ENCODE data around the gene CSF1. TPM values are rescaled to one million over a fixed set of nuclear protein-coding genes. Genes with fewer than 3 reads are reported as not detected.
A peak's percentile ranks its signal among the peaks of the same experiment; 100 is the strongest.

The CSF1 gene
- total and polyA plus RNA-seq, 12 donors = 6.3 to 26.2 (median 13.0) TPM

DNA sequence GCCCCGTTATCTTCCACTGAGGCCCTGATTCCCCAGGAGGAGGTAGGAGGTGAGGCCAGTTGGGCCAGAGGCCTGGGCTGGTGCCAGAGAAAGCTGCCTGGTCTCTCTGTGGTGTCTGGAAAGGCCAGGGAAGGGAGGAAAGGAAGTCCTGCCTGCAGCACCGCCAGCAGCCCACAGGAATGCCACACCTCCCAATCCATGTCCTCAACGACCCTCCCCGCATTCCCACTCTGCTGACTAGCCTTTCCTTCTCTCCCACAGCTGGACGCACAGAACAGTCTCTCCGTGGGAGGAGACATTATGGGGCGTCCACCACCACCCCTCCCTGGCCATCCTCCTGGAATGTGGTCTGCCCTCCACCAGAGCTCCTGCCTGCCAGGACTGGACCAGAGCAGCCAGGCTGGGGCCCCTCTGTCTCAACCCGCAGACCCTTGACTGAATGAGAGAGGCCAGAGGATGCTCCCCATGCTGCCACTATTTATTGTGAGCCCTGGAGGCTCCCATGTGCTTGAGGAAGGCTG is 18.0 kb downstream of the CSF1 start:
- no peaks in the 10 kb centered on the region for H3K27me3 ChIP-seq
- H3K36me3 ChIP-seq = peaks cover 6 to 64% (median 41%) of the 10 kb centered on the region in 9 donors
- no peak overlapping the region for H3K4me3 ChIP-seq
- 30 to 41% methylated on average over 8 of the region's 8 CpGs for WGBS, 2 donors
- intact Hi-C loops (cut with DNase I) = loop anchor here in 2 of 10 donors (5.0 to 10.0 kb wide), 2 partner anchors 46 to 54 kb away; partner anchors contain the start of gene AHCYL1 (in 1 of the 2)
- peaks cover 32 to 75% (median 55%) of the 10 kb centered on the region in 9 donors for H3K4me1 ChIP-seq
- H3K27ac ChIP-seq = peak overlapping the region; percentile 68 to 84 (median 82)
- no peaks in the 10 kb centered on the region for H3K9me3 ChIP-seq
- TF ChIP-seq, protein P1, sequence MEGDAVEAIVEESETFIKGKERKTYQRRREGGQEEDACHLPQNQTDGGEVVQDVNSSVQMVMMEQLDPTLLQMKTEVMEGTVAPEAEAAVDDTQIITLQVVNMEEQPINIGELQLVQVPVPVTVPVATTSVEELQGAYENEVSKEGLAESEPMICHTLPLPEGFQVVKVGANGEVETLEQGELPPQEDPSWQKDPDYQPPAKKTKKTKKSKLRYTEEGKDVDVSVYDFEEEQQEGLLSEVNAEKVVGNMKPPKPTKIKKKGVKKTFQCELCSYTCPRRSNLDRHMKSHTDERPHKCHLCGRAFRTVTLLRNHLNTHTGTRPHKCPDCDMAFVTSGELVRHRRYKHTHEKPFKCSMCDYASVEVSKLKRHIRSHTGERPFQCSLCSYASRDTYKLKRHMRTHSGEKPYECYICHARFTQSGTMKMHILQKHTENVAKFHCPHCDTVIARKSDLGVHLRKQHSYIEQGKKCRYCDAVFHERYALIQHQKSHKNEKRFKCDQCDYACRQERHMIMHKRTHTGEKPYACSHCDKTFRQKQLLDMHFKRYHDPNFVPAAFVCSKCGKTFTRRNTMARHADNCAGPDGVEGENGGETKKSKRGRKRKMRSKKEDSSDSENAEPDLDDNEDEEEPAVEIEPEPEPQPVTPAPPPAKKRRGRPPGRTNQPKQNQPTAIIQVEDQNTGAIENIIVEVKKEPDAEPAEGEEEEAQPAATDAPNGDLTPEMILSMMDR (IDR thresholded peaks at IDR 0.05) = no peak
- DNase-seq (peak; percentile 63 to 77), ATAC-seq (peak; percentile 13 to 62 (median 46))

DNA sequence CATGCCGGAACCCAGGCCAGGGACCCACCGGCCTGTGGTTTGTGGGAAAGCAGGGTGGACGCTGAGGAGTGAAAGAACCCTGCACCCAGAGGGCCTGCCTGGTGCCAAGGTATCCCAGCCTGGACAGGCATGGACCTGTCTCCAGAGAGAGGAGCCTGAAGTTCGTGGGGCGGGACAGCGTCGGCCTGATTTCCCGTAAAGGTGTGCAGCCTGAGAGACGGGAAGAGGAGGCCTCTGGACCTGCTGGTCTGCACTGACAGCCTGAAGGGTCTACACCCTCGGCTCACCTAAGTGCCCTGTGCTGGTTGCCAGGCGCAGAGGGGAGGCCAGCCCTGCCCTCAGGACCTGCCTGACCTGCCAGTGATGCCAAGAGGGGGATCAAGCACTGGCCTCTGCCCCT is 18.5 kb downstream of the CSF1 start:
- WGBS, 2 donors = 86 to 90% methylated on average over 11 of the region's 11 CpGs
- no peak for ATAC-seq
- peak overlapping the region; percentile 68 to 84 (median 82) for H3K27ac ChIP-seq
- no peak for DNase-seq
- no peaks in the 10 kb centered on the region for H3K9me3 ChIP-seq
- TF ChIP-seq, protein P1 (IDR thresholded peaks at IDR 0.05) = no peak
- intact Hi-C loops (cut with DNase I) = loop anchor here in 2 of 10 donors (5.0 to 10.0 kb wide), 2 partner anchors 46 to 53 kb away; partner anchors contain the start of gene AHCYL1 (in 1 of the 2)
- no peak overlapping the region for H3K4me3 ChIP-seq
- no peaks in the 10 kb centered on the region for H3K27me3 ChIP-seq
- peaks cover 32 to 78% (median 60%) of the 10 kb centered on the region in 9 donors for H3K4me1 ChIP-seq
- peaks cover 5 to 59% (median 36%) of the 10 kb centered on the region in 9 donors for H3K36me3 ChIP-seq

DNA sequence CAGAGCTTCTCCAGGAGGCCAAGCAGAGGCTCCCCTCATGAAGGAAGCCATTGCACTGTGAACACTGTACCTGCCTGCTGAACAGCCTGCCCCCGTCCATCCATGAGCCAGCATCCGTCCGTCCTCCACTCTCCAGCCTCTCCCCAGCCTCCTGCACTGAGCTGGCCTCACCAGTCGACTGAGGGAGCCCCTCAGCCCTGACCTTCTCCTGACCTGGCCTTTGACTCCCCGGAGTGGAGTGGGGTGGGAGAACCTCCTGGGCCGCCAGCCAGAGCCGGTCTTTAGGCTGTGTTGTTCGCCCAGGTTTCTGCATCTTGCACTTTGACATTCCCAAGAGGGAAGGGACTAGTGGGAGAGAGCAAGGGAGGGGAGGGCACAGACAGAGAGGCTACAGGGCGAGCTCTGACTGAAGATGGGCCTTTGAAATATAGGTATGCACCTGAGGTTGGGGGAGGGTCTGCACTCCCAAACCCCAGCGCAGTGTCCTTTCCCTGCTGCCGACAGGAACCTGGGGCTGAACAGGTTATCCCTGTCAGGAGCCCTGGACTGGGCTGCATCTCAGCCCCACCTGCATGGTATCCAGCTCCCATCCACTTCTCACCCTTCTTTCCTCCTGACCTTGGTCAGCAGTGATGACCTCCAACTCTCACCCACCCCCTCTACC is 19.1 kb downstream of the CSF1 start:
- DNase-seq (no peak), ATAC-seq (no peak)
- TF ChIP-seq, protein P1 (IDR thresholded peaks at IDR 0.05) = no peak
- Histone ChIP-seq H3K9me3 (no peaks in the 10 kb centered on the region), H3K4me3 (no peak overlapping the region), H3K4me1 (peaks cover 32 to 78% (median 63%) of the 10 kb centered on the region in 9 donors), H3K36me3 (peaks cover under 1 to 54% (median 31%) of the 10 kb centered on the region in 9 donors), H3K27ac (peak overlapping the region; percentile 65 to 84 (median 80)), H3K27me3 (no peaks in the 10 kb centered on the region)
- WGBS, 2 donors = 72 to 86% methylated on average over 11 of the region's 11 CpGs
- intact Hi-C loops (cut with DNase I) = loop anchor here in 7 of 10 donors (2.0 to 10.0 kb wide), 4 partner anchors 15 to 53 kb away; partner anchors contain the start of gene AHCYL1 (in 4 of the 7)

- WGBS, 2 donors = 83 to 88% methylated on average over 9 of the region's 9 CpGs
Measured at GRCh38 chr1:109930252-109930993, 19.8 kb downstream of the CSF1 start.

More at GRCh38 chr1:109930252-109930993, 19.8 kb downstream of the CSF1 start:
- intact Hi-C loops (cut with DNase I) = loop anchor here in 5 of 10 donors (2.0 to 5.0 kb wide), 3 partner anchors 16 to 52 kb away; partner anchors contain the start of gene AHCYL1 (in 3 of the 5)
- Histone ChIP-seq H3K27me3 (no peaks in the 10 kb centered on the region), H3K4me3 (no peak overlapping the region), H3K36me3 (peaks cover 0 to 47% (median 24%) of the 10 kb centered on the region in 9 donors), H3K9me3 (no peaks in the 10 kb centered on the region), H3K4me1 (peaks cover 32 to 84% (median 68%) of the 10 kb centered on the region in 9 donors), H3K27ac (peak overlapping the region; percentile 3 to 84 (median 80))
- TF ChIP-seq, protein P1 (IDR thresholded peaks at IDR 0.05) = no peak
- DNase-seq (no peak), ATAC-seq (no peak)
